Thyroid gland (tissue), 4 donors: Measurements from ENCODE around the gene NCR2. TPM values are rescaled to one million over a fixed set of nuclear protein-coding genes. Genes with fewer than 3 reads are reported as not detected.
"Not testable (repeated sequence)": the region's sequence is repeated elsewhere in the genome, so short reads cannot be mapped to it uniquely, and the experiment has no call there.

Source experiments
- DNase-seq, 2 donors: peaks; one replicate each; pipeline ENCODE4 v3.0.0-alpha.2; 2019
- H3K27ac ChIP-seq, 3 donors: fragments of 200-600 bp; sonication (generic); 1 replicate in 2 of 3; 2 replicates in 1 of 3; pipeline ENCODE4 v1.5.1; 2016 to 2019; ENCODE audit warnings: mild to moderate bottlenecking in 1 of 3, moderate library complexity in 1 of 3
- H3K27me3 ChIP-seq: fragments of 200-600 bp; sonication (generic); one replicate; pipeline ENCODE4 v1.5.1; 2019
- H3K36me3 ChIP-seq, 2 donors: fragments of 200-600 bp; sonication (generic); one replicate each; pipeline ENCODE4 v1.5.1; 2016 to 2019
- H3K4me1 ChIP-seq, 2 donors: fragments of 200-600 bp; sonication (generic); one replicate each; pipeline ENCODE4 v1.5.1; 2017 to 2019
- H3K4me3 ChIP-seq, 3 donors: fragments of 200-600 bp; sonication (generic); replicated peaks in 1 of 3; 1 replicate in 2 of 3; 2 replicates in 1 of 3; pipeline ENCODE4 v1.5.1; 2016; ENCODE audit warnings: mild to moderate bottlenecking in 1 of 3
- H3K9me3 ChIP-seq: fragments of 200-600 bp; sonication (generic); one replicate; pipeline ENCODE4 v1.5.1; 2017
- POLR2A ChIP-seq, 2 donors: fragments of 450-650 bp; IDR thresholded peaks; one replicate each; pipeline ENCODE4 v1.6.1; 2017; ENCODE audit warnings: antibody characterized with exemption in 2 of 2, mild to moderate bottlenecking in 2 of 2, moderate library complexity in 1 of 2
- WGBS, 2 donors: methylation state at CpG; one replicate each; pipeline ENCODE4 v1.1.5; 2017; 5-methylcytosine and 5-hydroxymethylcytosine counted together
- intact Hi-C: fragments of 100-400 bp; cut with DNase I; formaldehyde crosslinking; loops from one replicate; pipeline ENCODE4 v1.15.1; 2023
- total RNA-seq, 4 donors: library from RNA; depleted of rRNA; stranded (reverse); fragments of >200 nt; gene quantifications; one replicate each; pipeline ENCODE4 v1.2.3, GENCODE V29; 2016
- TF ChIP-seq, protein P1 (sequence below), 6 experiments: fragments of 200-600 bp in 3 of 6; fragments of 450-650 bp in 3 of 6; sonication (generic) in 3 of 6; IDR thresholded peaks; one replicate each; pipeline ENCODE4 v1.5.1; 2016 to 2019; ENCODE audit warnings: antibody characterized with exemption in 6 of 6, mild to moderate bottlenecking in 2 of 6, inconsistent platforms in 1 of 6, moderate library complexity in 1 of 6

NCR2 gene
- total RNA-seq, 4 donors from 2014 or later, result not detected

DNA sequence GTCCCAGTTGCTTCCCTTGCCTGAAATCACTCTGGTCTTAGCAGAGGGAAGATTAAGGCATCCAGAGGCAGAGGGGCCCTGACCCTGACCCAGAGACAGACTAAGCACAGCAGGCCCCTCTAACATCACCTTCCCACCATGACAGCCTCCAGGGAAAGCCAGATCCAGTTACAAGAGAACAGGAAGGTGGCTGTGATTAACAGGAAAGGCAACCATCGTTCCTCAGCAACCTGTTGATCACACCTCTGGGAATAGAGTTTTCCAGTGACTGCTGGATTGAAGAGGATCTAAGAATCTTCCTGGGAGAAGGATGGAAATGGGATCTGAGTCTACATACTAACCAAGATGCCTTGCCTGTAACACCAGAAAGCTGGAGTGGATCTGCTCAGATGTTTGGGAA, 43.7 kb upstream of the NCR2 start:
- Histone ChIP-seq H3K27me3 (no peaks in the 10 kb centered on the region), H3K9me3 (no peaks in the 10 kb centered on the region), H3K36me3 (no peaks in the 10 kb centered on the region), H3K27ac (no peak overlapping the region), H3K4me3 (no peak overlapping the region), H3K4me1 (peaks cover 14 to 37% of the 10 kb centered on the region in 2 donors)
- TF ChIP-seq POLR2A (IDR thresholded peaks at IDR 0.05), result no peak
- TF ChIP-seq, protein P1, sequence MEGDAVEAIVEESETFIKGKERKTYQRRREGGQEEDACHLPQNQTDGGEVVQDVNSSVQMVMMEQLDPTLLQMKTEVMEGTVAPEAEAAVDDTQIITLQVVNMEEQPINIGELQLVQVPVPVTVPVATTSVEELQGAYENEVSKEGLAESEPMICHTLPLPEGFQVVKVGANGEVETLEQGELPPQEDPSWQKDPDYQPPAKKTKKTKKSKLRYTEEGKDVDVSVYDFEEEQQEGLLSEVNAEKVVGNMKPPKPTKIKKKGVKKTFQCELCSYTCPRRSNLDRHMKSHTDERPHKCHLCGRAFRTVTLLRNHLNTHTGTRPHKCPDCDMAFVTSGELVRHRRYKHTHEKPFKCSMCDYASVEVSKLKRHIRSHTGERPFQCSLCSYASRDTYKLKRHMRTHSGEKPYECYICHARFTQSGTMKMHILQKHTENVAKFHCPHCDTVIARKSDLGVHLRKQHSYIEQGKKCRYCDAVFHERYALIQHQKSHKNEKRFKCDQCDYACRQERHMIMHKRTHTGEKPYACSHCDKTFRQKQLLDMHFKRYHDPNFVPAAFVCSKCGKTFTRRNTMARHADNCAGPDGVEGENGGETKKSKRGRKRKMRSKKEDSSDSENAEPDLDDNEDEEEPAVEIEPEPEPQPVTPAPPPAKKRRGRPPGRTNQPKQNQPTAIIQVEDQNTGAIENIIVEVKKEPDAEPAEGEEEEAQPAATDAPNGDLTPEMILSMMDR (IDR thresholded peaks at IDR 0.05), result no peak
- DNase-seq, result no peak
- intact Hi-C loops, result no loop called here
- WGBS, 2 donors, result 71 to 90% methylated on average over 1 of the region's 1 CpG

GRCh38 chr6:41294214-41294872, 41.1 kb upstream of the NCR2 start:
- H3K36me3 ChIP-seq, result no peaks in the 10 kb centered on the region
- DNase-seq, result no peak
- no peaks in the 10 kb centered on the region for H3K9me3 ChIP-seq
- H3K4me3 ChIP-seq, result no peak overlapping the region
- H3K27ac ChIP-seq, result no peak overlapping the region
- no peaks in the 10 kb centered on the region for H3K27me3 ChIP-seq
- H3K4me1 ChIP-seq, result peaks cover 3 to 12% of the 10 kb centered on the region in 2 donors
- intact Hi-C loops, result no loop called here
- TF ChIP-seq, protein P1 (IDR thresholded peaks at IDR 0.05), result no peak
- no peak for TF ChIP-seq POLR2A (IDR thresholded peaks at IDR 0.05)
- WGBS, 2 donors, result 86 to 90% methylated on average over 3 of the region's 3 CpGs

DNA sequence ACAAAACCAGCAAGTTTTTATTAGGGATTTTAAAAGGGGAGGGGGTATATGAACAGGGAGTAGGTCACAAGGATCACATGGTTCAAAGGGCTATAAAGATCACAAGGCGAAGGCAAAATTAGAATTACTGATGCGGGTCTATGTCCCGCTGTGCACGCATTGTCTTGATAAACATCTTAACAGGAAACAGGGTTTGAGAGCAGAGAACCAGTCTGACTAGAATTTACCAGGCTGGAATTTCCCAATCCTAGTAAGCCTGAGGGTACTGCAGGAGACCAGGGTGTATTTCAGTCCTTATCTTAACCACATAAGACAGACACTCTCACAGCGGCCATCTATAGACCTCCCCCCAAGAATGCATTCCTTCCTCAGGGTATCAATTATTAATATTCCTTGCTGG, 38.2 kb upstream of the NCR2 start:
- H3K27me3 ChIP-seq, H3K9me3 ChIP-seq, H3K36me3 ChIP-seq, intact Hi-C loops, H3K4me1 ChIP-seq, H3K4me3 ChIP-seq, H3K27ac ChIP-seq, DNase-seq: not testable (repeated sequence)
- WGBS, 2 donors, result 50 to 52% methylated on average over 5 of the region's 5 CpGs

- Histone ChIP-seq H3K4me1 (no peaks in the 10 kb centered on the region), H3K4me3 (no peak overlapping the region), H3K27me3 (no peaks in the 10 kb centered on the region), H3K36me3 (no peaks in the 10 kb centered on the region), H3K27ac (no peak overlapping the region), H3K9me3 (no peaks in the 10 kb centered on the region)
- TF ChIP-seq POLR2A (IDR thresholded peaks at IDR 0.05), result no peak
- TF ChIP-seq, protein P1 (IDR thresholded peaks at IDR 0.05), result no peak
- intact Hi-C loops, result no loop called here
- no peak for DNase-seq
- WGBS, 2 donors, result 65 to 73% methylated on average over 3 of the region's 3 CpGs
Observed at GRCh38 chr6:41298785-41299502, 36.5 kb upstream of the NCR2 start.

GRCh38 chr6:41302638-41303037, 32.8 kb upstream of the NCR2 start:
- WGBS, 2 donors, result 77 to 79% methylated on average over 5 of the region's 5 CpGs
- DNase-seq, result no peak
- Histone ChIP-seq H3K27me3 (no peaks in the 10 kb centered on the region), H3K4me3 (no peak overlapping the region), H3K9me3 (no peaks in the 10 kb centered on the region), H3K36me3 (no peaks in the 10 kb centered on the region), H3K27ac (no peak overlapping the region), H3K4me1 (no peaks in the 10 kb centered on the region)
- TF ChIP-seq, protein P1 (IDR thresholded peaks at IDR 0.05), result no peak
- TF ChIP-seq POLR2A (IDR thresholded peaks at IDR 0.05), result no peak
- intact Hi-C loops, result no loop called here
